IgD-negative memory B cell (primary cell): ENCODE data around the gene PEDS1. TPM values are rescaled to one million over a fixed set of nuclear protein-coding genes. Genes with fewer than 3 reads are reported as not detected.
"Not testable (repeated sequence)": the region's sequence is repeated elsewhere in the genome, so short reads cannot be mapped to it uniquely, and the experiment has no call there.

ENCODE experiments used
- H3K27ac Mint-ChIP-seq, 3 donors: one replicate each; pipeline ENCODE4 v1.8.0; 2020 to 2022; ENCODE audit warnings: mild to moderate bottlenecking in 3 of 3, mixed read lengths in 3 of 3, moderate library complexity in 1 of 3
- H3K27me3 Mint-ChIP-seq: one replicate; pipeline ENCODE4 v1.8.0; 2021; ENCODE audit warnings: mixed read lengths
- H3K36me3 Mint-ChIP-seq: one replicate; pipeline ENCODE4 v1.8.0; 2020; ENCODE audit warnings: mild to moderate bottlenecking, mixed read lengths
- H3K4me1 Mint-ChIP-seq, 3 donors: one replicate each; pipeline ENCODE4 v1.8.0; 2020 to 2022; ENCODE audit warnings: mixed read lengths in 3 of 3, mild to moderate bottlenecking in 1 of 3
- H3K4me3 Mint-ChIP-seq, 4 donors: one replicate each; pipeline ENCODE4 v1.8.0; 2020 to 2022; ENCODE audit warnings: mild to moderate bottlenecking in 4 of 4, mixed read lengths in 4 of 4, moderate library complexity in 3 of 4
- H3K9me3 Mint-ChIP-seq, 3 donors: one replicate each; pipeline ENCODE4 v1.8.0; 2020 to 2021; ENCODE audit warnings: mixed read lengths in 3 of 3, mild to moderate bottlenecking in 1 of 3
- polyA plus RNA-seq: library from polyadenylated mRNA; unstranded; fragments of 300-500 nt; fragmentation: Illumina TruSeq; gene quantifications from one replicate; pipeline ENCODE4 v1.2.3, GENCODE V29; 2021

PEDS1 gene
- polyA plus RNA-seq, 1 donor from 2014 or later, result 18.9 TPM

- Mint-ChIP-seq H3K4me1 (peaks cover 0 to 5% (median 0%) of the 10 kb centered on the region in 3 donors), H3K4me3 (no peak overlapping the region), H3K9me3 (no peaks in the 10 kb centered on the region), H3K36me3 (peaks cover 3% of the 10 kb centered on the region), H3K27ac (no peak overlapping the region), H3K27me3 (no peaks in the 10 kb centered on the region)
Measured at GRCh38 chr20:50138479-50139393, 14.8 kb downstream of the PEDS1 start.

GRCh38 chr20:50138120-50138478, 15.4 kb downstream of the PEDS1 start:
- Mint-ChIP-seq H3K27me3 (no peaks in the 10 kb centered on the region), H3K9me3 (no peaks in the 10 kb centered on the region), H3K27ac (no peak overlapping the region), H3K36me3 (peaks cover 3% of the 10 kb centered on the region), H3K4me1 (peaks cover 0 to 5% (median 0%) of the 10 kb centered on the region in 3 donors), H3K4me3 (no peak overlapping the region)

GRCh38 chr20:50137702-50138101, 15.8 kb downstream of the PEDS1 start:
- H3K4me1 Mint-ChIP-seq, H3K27me3 Mint-ChIP-seq, H3K36me3 Mint-ChIP-seq, H3K4me3 Mint-ChIP-seq, H3K27ac Mint-ChIP-seq, H3K9me3 Mint-ChIP-seq: not testable (repeated sequence)

GRCh38 chr20:50136822-50137599, 16.5 kb downstream of the PEDS1 start:
- Mint-ChIP-seq H3K27ac (no peak overlapping the region), H3K36me3 (peaks cover 3% of the 10 kb centered on the region), H3K9me3 (no peaks in the 10 kb centered on the region), H3K27me3 (no peaks in the 10 kb centered on the region), H3K4me1 (peaks cover 0 to 3% (median 0%) of the 10 kb centered on the region in 3 donors), H3K4me3 (no peak overlapping the region)

GRCh38 chr20:50135157-50135556, 18.4 kb downstream of the PEDS1 start:
- not testable (repeated sequence) for H3K27me3 Mint-ChIP-seq, H3K4me3 Mint-ChIP-seq, H3K27ac Mint-ChIP-seq, H3K36me3 Mint-ChIP-seq, H3K9me3 Mint-ChIP-seq, H3K4me1 Mint-ChIP-seq

GRCh38 chr20:50133474-50134217, 19.9 kb downstream of the PEDS1 start:
- H3K4me3 Mint-ChIP-seq, result no peak overlapping the region
- no peaks in the 10 kb centered on the region for H3K27me3 Mint-ChIP-seq
- no peaks in the 10 kb centered on the region for H3K9me3 Mint-ChIP-seq
- H3K27ac Mint-ChIP-seq, result no peak overlapping the region
- H3K36me3 Mint-ChIP-seq, result peaks cover 5% of the 10 kb centered on the region
- peaks cover 0 to 1% (median 0%) of the 10 kb centered on the region in 3 donors for H3K4me1 Mint-ChIP-seq

- Mint-ChIP-seq H3K4me1 (peaks cover 0 to 1% (median 0%) of the 10 kb centered on the region in 3 donors), H3K4me3 (no peak overlapping the region), H3K27me3 (no peaks in the 10 kb centered on the region), H3K36me3 (peaks cover 5% of the 10 kb centered on the region), H3K9me3 (no peaks in the 10 kb centered on the region), H3K27ac (no peak overlapping the region)
Measured at GRCh38 chr20:50133041-50133440, 20.5 kb downstream of the PEDS1 start.

GRCh38 chr20:50130995-50131394, 22.5 kb downstream of the PEDS1 start:
- Mint-ChIP-seq H3K36me3 (peaks cover 6% of the 10 kb centered on the region), H3K9me3 (no peaks in the 10 kb centered on the region), H3K4me3 (peak overlapping the region in 1 of 4 donors; percentile 73), H3K27me3 (no peaks in the 10 kb centered on the region), H3K4me1 (peaks cover 0 to under 1% (median 0%) of the 10 kb centered on the region in 3 donors), H3K27ac (no peak overlapping the region)

GRCh38 chr20:50130356-50130723, 23.2 kb downstream of the PEDS1 start:
- Mint-ChIP-seq H3K9me3 (no peaks in the 10 kb centered on the region), H3K36me3 (peaks cover 6% of the 10 kb centered on the region), H3K4me3 (peak overlapping the region in 1 of 4 donors; percentile 21), H3K4me1 (no peaks in the 10 kb centered on the region), H3K27me3 (no peaks in the 10 kb centered on the region), H3K27ac (peak overlapping the region in 1 of 3 donors; percentile 46)

- H3K36me3 Mint-ChIP-seq, result peaks cover 9% of the 10 kb centered on the region
- no peak overlapping the region for H3K4me3 Mint-ChIP-seq
- peaks cover 0 to 2% (median 0%) of the 10 kb centered on the region in 3 donors for H3K4me1 Mint-ChIP-seq
- peak overlapping the region in 1 of 3 donors; percentile 46 for H3K27ac Mint-ChIP-seq
- H3K9me3 Mint-ChIP-seq, result no peaks in the 10 kb centered on the region
- H3K27me3 Mint-ChIP-seq, result no peaks in the 10 kb centered on the region
Measured at GRCh38 chr20:50129662-50130355, 23.7 kb downstream of the PEDS1 start.

GRCh38 chr20:50128520-50128905, 25.0 kb downstream of the PEDS1 start:
- Mint-ChIP-seq H3K9me3 (no peaks in the 10 kb centered on the region), H3K4me1 (peaks cover 0 to 2% (median 0%) of the 10 kb centered on the region in 3 donors), H3K4me3 (no peak overlapping the region), H3K27ac (no peak overlapping the region), H3K36me3 (peaks cover 9% of the 10 kb centered on the region), H3K27me3 (no peaks in the 10 kb centered on the region)

GRCh38 chr20:50127587-50128519, 25.7 kb downstream of the PEDS1 start:
- Mint-ChIP-seq H3K4me3 (peak overlapping the region in 1 of 4 donors; percentile 23), H3K27ac (no peak overlapping the region), H3K36me3 (peaks cover 11% of the 10 kb centered on the region), H3K27me3 (no peaks in the 10 kb centered on the region), H3K9me3 (no peaks in the 10 kb centered on the region), H3K4me1 (peaks cover 0 to 2% (median 0%) of the 10 kb centered on the region in 3 donors)

- Mint-ChIP-seq H3K36me3 (peaks cover 13% of the 10 kb centered on the region), H3K27ac (no peak overlapping the region), H3K4me3 (no peak overlapping the region), H3K4me1 (peaks cover 0 to 2% (median 0%) of the 10 kb centered on the region in 3 donors), H3K27me3 (no peaks in the 10 kb centered on the region), H3K9me3 (peaks cover 0 to 2% (median 0%) of the 10 kb centered on the region in 3 donors)
Measured at GRCh38 chr20:50126662-50127061, 26.9 kb downstream of the PEDS1 start.
